ENCODE data around the gene ACTG1.

Gene ACTG1

GRCh38 chr17:81543339-81543675 lies 30.7 kb upstream of the ACTG1 start:
- H3K27me3 ChIP-seq (ENCODE audit: insufficient read depth, low read depth): no peaks in the 10 kb centered on the region
- no peak for TF ChIP-seq CTCF (conservative IDR thresholded peaks at IDR 0.05; ENCODE audit: low read depth, low read length)
- H3K9ac ChIP-seq: no peak overlapping the region
- H3K4me3 ChIP-seq (IDR thresholded peaks at IDR 0.05; ENCODE audit: insufficient read depth, low read depth, low read length): no peak overlapping the region
- H3K27ac ChIP-seq: no peak overlapping the region
- H2AFZ ChIP-seq (ENCODE audit: low read depth): no peak overlapping the region
- no peaks in the 10 kb centered on the region for H4K20me1 ChIP-seq (ENCODE audit: insufficient read depth)
- no peaks in the 10 kb centered on the region; the same call in 1 of the 2 replicates for H3K36me3 ChIP-seq (ENCODE audit: insufficient read depth)
- no peaks in the 10 kb centered on the region for H3K79me2 ChIP-seq (ENCODE audit: insufficient read depth, low read depth)
- H3K4me1 ChIP-seq (ENCODE audit: low read depth, poor library complexity, severe bottlenecking): no peaks in the 10 kb centered on the region
- no peak overlapping the region for H3K4me2 ChIP-seq

- Histone ChIP-seq H3K79me2 (ENCODE audit: insufficient read depth, low read depth) (no peaks in the 10 kb centered on the region), H3K9ac (no peak overlapping the region), H3K4me1 (ENCODE audit: low read depth, poor library complexity, severe bottlenecking) (no peaks in the 10 kb centered on the region), H3K4me2 (no peak overlapping the region), H3K27ac (no peak overlapping the region), H3K36me3 (ENCODE audit: insufficient read depth) (no peaks in the 10 kb centered on the region; the same call in 1 of the 2 replicates), H4K20me1 (ENCODE audit: insufficient read depth) (no peaks in the 10 kb centered on the region), H3K4me3 (IDR thresholded peaks at IDR 0.05; ENCODE audit: insufficient read depth, low read depth, low read length) (no peak overlapping the region), H3K27me3 (ENCODE audit: insufficient read depth, low read depth) (no peaks in the 10 kb centered on the region), H2AFZ (ENCODE audit: low read depth) (no peak overlapping the region)
- TF ChIP-seq CTCF (conservative IDR thresholded peaks at IDR 0.05; ENCODE audit: low read depth, low read length): no peak
Measured at GRCh38 chr17:81542431-81543338, 30.1 kb upstream of the ACTG1 start.

- no peak overlapping the region for H3K27ac ChIP-seq
- no peaks in the 10 kb centered on the region for H3K27me3 ChIP-seq (ENCODE audit: insufficient read depth, low read depth)
- no peak overlapping the region for H3K4me2 ChIP-seq
- no peak for TF ChIP-seq CTCF (conservative IDR thresholded peaks at IDR 0.05; ENCODE audit: low read depth, low read length)
- no peaks in the 10 kb centered on the region; the same call in 1 of the 2 replicates for H3K36me3 ChIP-seq (ENCODE audit: insufficient read depth)
- H3K9ac ChIP-seq: no peak overlapping the region
- no peaks in the 10 kb centered on the region for H4K20me1 ChIP-seq (ENCODE audit: insufficient read depth)
- H3K4me3 ChIP-seq (IDR thresholded peaks at IDR 0.05; ENCODE audit: insufficient read depth, low read depth, low read length): no peak overlapping the region
- no peaks in the 10 kb centered on the region for H3K4me1 ChIP-seq (ENCODE audit: low read depth, poor library complexity, severe bottlenecking)
- no peaks in the 10 kb centered on the region for H3K79me2 ChIP-seq (ENCODE audit: insufficient read depth, low read depth)
- H2AFZ ChIP-seq (ENCODE audit: low read depth): no peak overlapping the region
Measured at GRCh38 chr17:81541123-81541522, 28.5 kb upstream of the ACTG1 start.

- no peak for TF ChIP-seq CTCF (conservative IDR thresholded peaks at IDR 0.05; ENCODE audit: low read depth, low read length)
- Histone ChIP-seq H3K9ac (no peak overlapping the region), H3K79me2 (ENCODE audit: insufficient read depth, low read depth) (no peaks in the 10 kb centered on the region), H2AFZ (ENCODE audit: low read depth) (no peak overlapping the region), H3K27ac (no peak overlapping the region), H3K27me3 (ENCODE audit: insufficient read depth, low read depth) (no peaks in the 10 kb centered on the region), H3K36me3 (ENCODE audit: insufficient read depth) (no peaks in the 10 kb centered on the region; the same call in 1 of the 2 replicates), H3K4me3 (IDR thresholded peaks at IDR 0.05; ENCODE audit: insufficient read depth, low read depth, low read length) (no peak overlapping the region), H4K20me1 (ENCODE audit: insufficient read depth) (no peaks in the 10 kb centered on the region), H3K4me1 (ENCODE audit: low read depth, poor library complexity, severe bottlenecking) (no peaks in the 10 kb centered on the region), H3K4me2 (no peak overlapping the region)
Measured at GRCh38 chr17:81540676-81541027, 28.1 kb upstream of the ACTG1 start.

All from KMS-11 (cell line).